Esophagus muscularis mucosa (tissue), 4 donors: ENCODE measurements around the gene GLB1L3. TPM values are rescaled to one million over a fixed set of nuclear protein-coding genes. Genes with fewer than 3 reads are reported as not detected.

Experiments
- DNase-seq: peaks from one replicate; pipeline ENCODE4 v3.0.0-alpha.2; 2017; ENCODE audit errors: extremely low spot score
- H3K27ac ChIP-seq, 4 donors: fragments of 200-600 bp; sonication (generic); replicated peaks in 1 of 4; 1 replicate in 3 of 4; 2 replicates in 1 of 4; pipeline ENCODE4 v1.5.1; 2016 to 2019; ENCODE audit warnings: mild to moderate bottlenecking in 1 of 4
- H3K27me3 ChIP-seq, 4 donors: fragments of 200-600 bp; sonication (generic); one replicate each; pipeline versions ENCODE4 v1.5.1 to v1.6.0; 2016 to 2019
- H3K36me3 ChIP-seq, 4 donors: fragments of 200-600 bp; sonication (generic); one replicate each; pipeline ENCODE4 v1.5.1; 2016 to 2019
- H3K4me1 ChIP-seq, 4 donors: fragments of 200-600 bp; sonication (generic); one replicate each; pipeline ENCODE4 v1.5.1; 2016 to 2019
- H3K4me3 ChIP-seq, 4 donors: fragments of 200-600 bp; sonication (generic); 1 replicate in 2 of 4; 2 replicates in 2 of 4; pipeline ENCODE4 v1.5.1; 2016 to 2019; ENCODE audit warnings: mild to moderate bottlenecking in 4 of 4, moderate library complexity in 1 of 4
- H3K9me3 ChIP-seq, 4 donors: fragments of 200-600 bp; sonication (generic); 1 replicate in 3 of 4; 2 replicates in 1 of 4; pipeline ENCODE4 v1.5.1; 2016 to 2019
- CTCF ChIP-seq, 3 experiments: fragments of 200-600 bp in 2 of 3; fragments of 450-650 bp in 1 of 3; sonication (generic) in 2 of 3; IDR thresholded peaks; one replicate each; pipeline ENCODE4 v1.5.1; 2017 to 2019; ENCODE audit warnings: antibody characterized with exemption in 3 of 3, mild to moderate bottlenecking in 2 of 3, moderate library complexity in 1 of 3
- EP300 ChIP-seq: sonication (generic); formaldehyde crosslinking; IDR thresholded peaks from one replicate; pipeline ENCODE4 v1.6.1; 2017; ENCODE audit warnings: antibody characterized with exemption
- POLR2A ChIP-seq: fragments of 450-650 bp; IDR thresholded peaks from one replicate; pipeline ENCODE4 v1.6.1; 2017; ENCODE audit warnings: antibody characterized with exemption, moderate library complexity, mild to moderate bottlenecking, low read depth
- POLR2AphosphoS5 ChIP-seq, 2 donors: sonication (generic); formaldehyde crosslinking; IDR thresholded peaks; one replicate each; pipeline ENCODE4 v1.6.1; 2017; ENCODE audit warnings: antibody characterized with exemption in 2 of 2
- WGBS: methylation state at CpG from one replicate; pipeline ENCODE4 v1.1.5; 2018; 5-methylcytosine and 5-hydroxymethylcytosine counted together
- intact Hi-C: fragments of 100-400 bp; cut with DNase I; formaldehyde crosslinking; loops from one replicate; pipeline ENCODE4 v1.15.1; 2023
- total RNA-seq, 4 donors: library from RNA; depleted of rRNA; stranded (reverse); fragments of >200 nt; gene quantifications; one replicate each; pipeline versions ENCODE4 v1.1.0 to v1.2.1, GENCODE V29; 2016

The GLB1L3 gene
- total RNA-seq, 4 donors from 2014 or later = 0.29 to 0.42 (median 0.32) TPM; not detected in 1

- no peak for DNase-seq
- H3K4me1 ChIP-seq = peaks cover 0 to 8% (median 3%) of the 10 kb centered on the region in 4 donors
Measured at GRCh38 chr11:134236834-134237556, 39.2 kb upstream of the GLB1L3 start.

DNA sequence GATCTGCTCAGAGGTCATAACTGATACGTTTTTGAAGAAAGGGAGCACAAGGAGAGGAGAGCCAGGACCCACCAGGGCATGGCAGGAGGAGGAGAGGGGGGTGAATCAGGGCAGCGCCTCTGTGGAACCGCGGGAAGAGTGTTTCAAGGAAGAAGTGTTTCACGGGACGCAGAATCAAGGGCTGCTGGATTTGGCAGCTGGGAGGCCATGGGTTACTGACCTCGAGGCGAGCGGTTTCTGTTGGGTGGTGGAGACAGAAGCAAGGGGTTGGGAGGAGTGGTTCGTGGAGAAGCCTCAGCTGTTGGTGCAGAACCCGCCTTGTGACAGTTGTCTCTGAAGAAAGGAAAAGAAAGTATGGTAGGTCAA lies 38.6 kb upstream of the GLB1L3 start:
- Histone ChIP-seq H3K4me1 (peaks cover 0 to 2% (median under 1%) of the 10 kb centered on the region in 4 donors), H3K27ac (no peak overlapping the region), H3K9me3 (no peaks in the 10 kb centered on the region), H3K27me3 (no peaks in the 10 kb centered on the region), H3K4me3 (no peak overlapping the region), H3K36me3 (peaks cover 38 to 83% (median 62%) of the 10 kb centered on the region in 4 donors)
- intact Hi-C loops = no loop called here
- DNase-seq = no peak
- TF ChIP-seq POLR2A (no peak), EP300 (no peak), CTCF (IDR thresholded peaks at IDR 0.05) (no peak), POLR2AphosphoS5 (IDR thresholded peaks at IDR 0.05) (no peak)
- WGBS = 82% methylated on average over 11 of the region's 11 CpGs

More at GRCh38 chr11:134236834-134237556, 39.2 kb upstream of the GLB1L3 start:
- TF ChIP-seq POLR2AphosphoS5 (IDR thresholded peaks at IDR 0.05) (no peak), EP300 (no peak), POLR2A (no peak), CTCF (IDR thresholded peaks at IDR 0.05) (no peak)
- intact Hi-C loops = no loop called here
- Histone ChIP-seq H3K36me3 (peaks cover 32 to 77% (median 56%) of the 10 kb centered on the region in 4 donors), H3K4me3 (no peak overlapping the region), H3K27ac (no peak overlapping the region), H3K27me3 (no peaks in the 10 kb centered on the region), H3K9me3 (no peaks in the 10 kb centered on the region)
- WGBS = 88% methylated on average over 7 of the region's 7 CpGs

- H3K27ac ChIP-seq = no peak overlapping the region
- no peak overlapping the region for H3K4me3 ChIP-seq
- WGBS = 98% methylated on average over 5 of the region's 5 CpGs
- no peaks in the 10 kb centered on the region for H3K27me3 ChIP-seq
- no peak for TF ChIP-seq CTCF (IDR thresholded peaks at IDR 0.05)
- TF ChIP-seq POLR2A = no peak
- no peak for TF ChIP-seq EP300
- DNase-seq = no peak
- intact Hi-C loops = no loop called here
- H3K9me3 ChIP-seq = no peaks in the 10 kb centered on the region
- H3K36me3 ChIP-seq = peaks cover 48 to 97% (median 76%) of the 10 kb centered on the region in 4 donors
- H3K4me1 ChIP-seq = no peaks in the 10 kb centered on the region
Measured at GRCh38 chr11:134238956-134239355, 37.2 kb upstream of the GLB1L3 start.

DNA sequence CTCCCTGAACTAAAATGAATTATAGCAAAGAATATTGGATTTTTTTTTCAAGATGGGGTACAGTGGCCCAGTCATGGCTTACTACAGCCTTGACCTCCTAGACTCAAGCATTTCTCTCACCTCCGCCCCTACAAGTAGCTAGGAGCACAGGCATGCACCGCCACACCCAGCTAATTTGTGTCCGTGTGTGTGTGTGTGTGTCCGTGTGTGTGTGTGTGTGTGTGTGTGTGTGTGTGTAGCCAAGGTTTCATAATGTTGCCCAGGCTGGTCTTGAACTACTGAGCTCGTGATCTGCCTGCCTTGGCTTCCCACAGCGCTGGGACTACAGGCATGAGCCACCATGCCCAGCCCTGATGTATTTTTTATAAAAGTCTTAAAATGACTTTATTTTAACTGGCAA lies 35.6 kb upstream of the GLB1L3 start:
- no peak overlapping the region for H3K4me3 ChIP-seq
- no peak overlapping the region for H3K27ac ChIP-seq
- no peaks in the 10 kb centered on the region for H3K9me3 ChIP-seq
- DNase-seq = no peak
- WGBS = 79% methylated on average over 6 of the region's 6 CpGs
- intact Hi-C loops = no loop called here
- no peaks in the 10 kb centered on the region for H3K27me3 ChIP-seq
- TF ChIP-seq CTCF (IDR thresholded peaks at IDR 0.05) (no peak), POLR2A (no peak), EP300 (no peak), POLR2AphosphoS5 (IDR thresholded peaks at IDR 0.05) (no peak)
- peaks cover 49 to 100% (median 83%) of the 10 kb centered on the region in 4 donors for H3K36me3 ChIP-seq
- H3K4me1 ChIP-seq = no peaks in the 10 kb centered on the region

GRCh38 chr11:134242376-134242775 lies 33.8 kb upstream of the GLB1L3 start:
- Histone ChIP-seq H3K27me3 (no peaks in the 10 kb centered on the region), H3K4me3 (no peak overlapping the region), H3K9me3 (no peaks in the 10 kb centered on the region), H3K36me3 (peaks cover 49 to 100% (median 95%) of the 10 kb centered on the region in 4 donors), H3K27ac (no peak overlapping the region), H3K4me1 (no peaks in the 10 kb centered on the region)
- TF ChIP-seq EP300 (no peak), CTCF (IDR thresholded peaks at IDR 0.05) (no peak), POLR2A (no peak), POLR2AphosphoS5 (IDR thresholded peaks at IDR 0.05) (no peak)
- WGBS = 85% methylated on average over 9 of the region's 9 CpGs
- no peak for DNase-seq
- intact Hi-C loops = no loop called here
